ENCODE data around the gene POLR1E.
"Not testable (repeated sequence)": the region's sequence is repeated elsewhere in the genome, so short reads cannot be mapped to it uniquely, and the experiment has no call there.

Gene POLR1E

DNA sequence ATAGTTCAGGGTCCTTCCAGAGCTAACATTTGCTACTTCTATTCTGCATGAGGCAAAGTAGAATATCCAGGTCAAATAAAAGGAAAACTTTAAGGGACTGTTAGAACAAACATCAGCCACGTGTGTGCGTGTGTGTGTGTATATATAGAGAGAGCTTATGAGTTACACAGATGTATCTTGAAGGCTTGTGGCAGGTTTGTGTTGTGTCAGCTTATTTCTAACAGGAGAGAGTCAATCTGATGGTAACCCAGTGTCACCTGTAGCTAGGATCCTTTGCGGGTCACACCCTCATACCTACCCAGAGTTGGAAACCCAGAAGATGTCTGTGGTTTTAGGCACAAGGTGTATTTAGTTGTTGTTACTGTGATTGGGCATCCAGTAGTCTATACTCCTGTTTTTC lies 12.7 kb downstream of the POLR1E start:
- in situ Hi-C loops (cut with MboI; ENCODE audit: low sequenced_read_pairs): loop anchor here (25.0 kb wide), 2 partner anchors 364 to 864 kb away; no protein-coding TSS in a partner anchor

- in situ Hi-C loops (cut with MboI; ENCODE audit: low sequenced_read_pairs): loop anchor here (25.0 kb wide), 2 partner anchors 363 to 863 kb away; no protein-coding TSS in a partner anchor
Measured at GRCh38 chr9:37499297-37499696, 13.5 kb downstream of the POLR1E start.

GRCh38 chr9:37501957-37502596 lies 16.3 kb downstream of the POLR1E start:
- in situ Hi-C loops (cut with MboI; ENCODE audit: low sequenced_read_pairs): no loop called here

- in situ Hi-C loops (cut with MboI; ENCODE audit: low sequenced_read_pairs): no loop called here
Measured at GRCh38 chr9:37503736-37504135, 18.0 kb downstream of the POLR1E start.

DNA sequence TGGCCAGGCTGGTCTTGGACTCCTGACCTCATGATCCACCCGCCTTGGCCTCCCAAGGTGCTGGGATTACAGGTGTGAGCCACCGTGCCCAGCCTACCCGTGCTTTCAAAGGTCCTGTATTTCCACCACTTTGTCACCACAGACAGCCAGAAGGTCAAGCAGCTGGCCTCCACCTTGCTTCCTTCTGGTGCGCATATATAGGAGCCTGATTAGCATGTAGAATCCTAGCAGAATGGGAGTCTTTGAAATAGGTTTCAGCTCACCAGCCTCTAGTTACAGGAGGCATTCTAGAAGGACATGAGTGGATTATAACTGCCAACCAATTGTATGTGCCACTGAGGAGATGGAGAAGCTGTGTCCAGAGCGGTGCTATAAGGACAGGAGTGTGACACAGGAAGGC lies 18.9 kb downstream of the POLR1E start:
- in situ Hi-C loops (cut with MboI; ENCODE audit: low sequenced_read_pairs): no loop called here

DNA sequence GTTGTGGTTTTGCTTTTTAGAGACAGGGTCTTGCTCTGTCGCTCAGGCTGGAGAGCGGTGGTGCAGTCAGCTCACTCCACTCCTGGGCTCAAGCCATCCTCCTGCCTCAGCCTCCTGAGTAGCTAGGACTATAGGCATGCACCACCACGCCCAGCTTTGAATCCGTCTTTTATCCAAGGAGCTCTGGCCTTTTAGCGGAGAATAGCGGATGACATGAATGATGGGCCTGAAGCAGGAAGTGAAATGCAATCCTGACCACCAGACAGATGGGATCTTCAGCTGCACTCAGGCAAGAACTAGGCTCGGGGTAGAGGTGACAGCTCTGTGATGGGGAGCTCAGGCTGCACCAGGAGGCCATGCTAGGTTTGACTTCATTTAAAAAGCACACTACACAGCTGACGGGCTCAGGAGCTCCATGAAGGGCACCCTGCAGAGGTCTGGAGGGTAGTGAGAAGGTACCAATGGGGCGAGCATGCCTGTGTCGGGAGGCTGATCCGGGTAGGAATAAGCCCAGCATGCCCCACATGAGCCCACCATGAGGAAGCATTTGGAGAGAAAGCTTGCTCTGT lies 21.9 kb downstream of the POLR1E start:
- in situ Hi-C loops (cut with MboI; ENCODE audit: low sequenced_read_pairs): no loop called here

DNA sequence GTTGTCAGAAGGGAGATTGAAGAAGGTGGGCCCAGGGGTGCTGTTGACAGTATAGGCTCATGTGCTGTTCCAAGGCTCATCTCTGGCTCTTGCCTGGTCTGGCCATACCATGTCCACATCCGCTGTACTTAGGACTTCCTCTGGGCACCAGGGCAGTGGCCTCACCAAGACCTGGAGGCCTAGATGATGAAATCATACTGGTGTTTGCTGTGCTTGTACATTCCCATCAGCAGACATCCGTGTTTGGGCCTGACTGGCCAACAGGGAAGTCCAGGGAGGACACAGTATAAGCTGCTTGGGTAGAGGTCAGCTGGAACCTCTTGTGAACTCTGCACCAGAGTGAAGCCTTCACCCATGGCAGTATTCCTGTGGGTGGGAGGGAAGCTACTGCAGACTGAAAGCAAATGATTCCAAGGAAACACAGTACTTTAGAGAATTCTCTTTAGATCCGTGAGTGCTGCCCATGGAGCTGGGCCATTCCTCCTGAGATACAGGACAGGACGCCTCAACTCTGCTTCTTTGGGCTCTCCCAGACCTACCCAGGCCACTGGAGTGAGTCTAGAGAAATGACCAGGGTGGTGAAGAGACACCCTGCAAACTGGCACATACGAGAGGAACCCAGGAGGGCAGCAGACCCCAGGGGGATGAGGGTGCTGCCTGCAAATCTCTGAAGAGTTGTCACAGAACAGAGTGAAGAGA lies 22.5 kb downstream of the POLR1E start:
- in situ Hi-C loops (cut with MboI; ENCODE audit: low sequenced_read_pairs): no loop called here

GRCh38 chr9:37508834-37509206 lies 23.1 kb downstream of the POLR1E start:
- in situ Hi-C loops (cut with MboI; ENCODE audit: low sequenced_read_pairs): no loop called here

DNA sequence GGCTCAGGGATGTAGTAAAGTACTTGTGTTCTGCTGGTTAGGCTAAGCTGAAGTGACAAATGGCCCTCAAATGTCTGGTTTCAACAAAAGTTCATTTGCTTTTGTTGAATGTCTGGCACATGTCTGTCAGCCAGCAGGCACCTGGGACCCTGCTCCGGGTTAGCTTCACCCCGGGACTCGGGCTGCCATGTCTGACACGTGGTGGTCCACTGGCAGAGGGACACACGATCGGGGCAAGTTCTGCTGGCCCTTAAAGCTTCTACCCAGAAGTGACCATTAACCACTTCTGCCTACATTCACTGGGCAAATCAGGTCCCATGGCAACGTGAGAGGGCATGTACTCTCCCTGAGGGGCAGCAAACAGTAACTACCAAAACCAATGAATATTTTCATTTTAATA lies 23.8 kb downstream of the POLR1E start:
- in situ Hi-C loops (cut with MboI; ENCODE audit: low sequenced_read_pairs): no loop called here

GRCh38 chr9:37510053-37510452 lies 24.3 kb downstream of the POLR1E start:
- in situ Hi-C loops (cut with MboI; ENCODE audit: low sequenced_read_pairs): not testable (repeated sequence)

DNA sequence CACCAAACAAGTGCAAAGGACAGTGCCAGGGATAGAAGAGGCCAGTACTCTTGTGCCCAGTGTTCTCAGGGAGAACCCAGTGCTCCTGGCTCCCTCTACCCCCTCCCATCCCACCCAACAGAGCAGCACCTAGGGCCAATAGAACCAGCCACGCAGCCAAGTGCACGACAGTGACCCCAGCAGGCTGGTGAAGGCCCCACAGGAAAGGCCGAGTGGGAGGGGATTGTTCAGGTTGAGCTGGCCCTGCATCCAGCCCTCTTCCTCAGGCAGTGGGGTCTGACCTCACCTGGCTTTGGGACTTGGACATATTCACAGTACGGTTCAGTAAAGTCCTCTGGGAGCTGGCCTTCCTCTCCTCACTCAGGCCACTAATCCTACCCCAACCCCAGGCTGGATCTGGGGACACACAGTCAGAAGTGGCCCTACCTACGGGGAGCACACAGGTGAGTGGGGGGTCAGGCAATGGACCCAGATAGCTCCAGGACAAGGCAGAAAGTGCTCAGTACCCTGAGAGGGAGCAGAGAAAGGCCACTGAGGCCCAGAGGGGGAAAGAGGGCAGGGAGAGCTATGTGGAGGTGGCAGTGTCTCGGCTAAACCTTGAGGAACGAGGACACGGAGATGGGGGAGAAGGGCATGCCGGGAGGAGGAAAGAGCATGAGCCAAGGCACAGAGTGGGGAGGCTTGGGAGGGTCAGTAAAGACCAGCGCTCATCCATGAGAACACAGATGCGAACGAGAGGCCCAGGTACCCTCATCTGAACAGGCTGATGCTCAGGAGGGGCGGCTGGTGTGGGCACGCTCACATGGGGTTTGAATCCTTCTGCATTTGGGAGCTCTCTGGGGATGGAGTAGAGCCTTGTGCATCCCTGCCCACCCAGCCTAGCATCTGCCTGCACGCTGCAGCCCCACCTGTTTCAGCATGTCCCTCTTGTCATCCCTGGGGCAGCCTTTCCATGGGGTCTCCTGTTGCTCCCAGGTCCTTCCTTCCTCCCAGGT lies 25.6 kb downstream of the POLR1E start:
- in situ Hi-C loops (cut with MboI; ENCODE audit: low sequenced_read_pairs): no loop called here

GRCh38 chr9:37512437-37512836 lies 26.7 kb downstream of the POLR1E start:
- in situ Hi-C loops (cut with MboI; ENCODE audit: low sequenced_read_pairs): no loop called here

- in situ Hi-C loops (cut with MboI; ENCODE audit: low sequenced_read_pairs): not testable (repeated sequence)
Measured at GRCh38 chr9:37514415-37514814, 28.7 kb downstream of the POLR1E start.

GRCh38 chr9:37514999-37515398 lies 29.3 kb downstream of the POLR1E start:
- in situ Hi-C loops (cut with MboI; ENCODE audit: low sequenced_read_pairs): no loop called here

- in situ Hi-C loops (cut with MboI; ENCODE audit: low sequenced_read_pairs): no loop called here
Measured at GRCh38 chr9:37515620-37516258, 30.0 kb downstream of the POLR1E start.

GRCh38 chr9:37517923-37518322 lies 32.2 kb downstream of the POLR1E start:
- in situ Hi-C loops (cut with MboI; ENCODE audit: low sequenced_read_pairs): no loop called here

- in situ Hi-C loops (cut with MboI; ENCODE audit: low sequenced_read_pairs): no loop called here
Measured at GRCh38 chr9:37520641-37521040, 34.9 kb downstream of the POLR1E start.

GRCh38 chr9:37521111-37521510 lies 35.4 kb downstream of the POLR1E start:
- in situ Hi-C loops (cut with MboI; ENCODE audit: low sequenced_read_pairs): no loop called here

DNA sequence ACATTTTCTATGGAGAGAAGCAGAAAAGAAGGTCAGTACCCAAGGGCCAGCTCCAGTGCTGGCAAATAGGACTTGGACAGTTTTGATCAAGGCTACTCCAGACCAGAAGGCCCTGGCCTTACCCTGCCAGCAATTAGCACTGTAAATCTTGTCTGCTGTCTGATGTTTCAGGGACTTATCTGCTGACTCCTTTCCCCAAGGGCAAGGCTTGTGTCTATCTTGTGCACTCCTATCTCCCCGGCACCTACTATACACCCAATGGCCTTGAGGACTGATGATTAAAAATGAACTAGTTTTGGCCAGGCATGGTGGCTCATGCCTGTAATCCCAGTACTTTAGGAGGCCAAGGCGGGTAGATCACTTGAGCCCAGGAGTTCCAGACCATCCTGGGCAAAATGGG lies 37.2 kb downstream of the POLR1E start:
- in situ Hi-C loops (cut with MboI; ENCODE audit: low sequenced_read_pairs): no loop called here

- in situ Hi-C loops (cut with MboI; ENCODE audit: low sequenced_read_pairs): no loop called here
Measured at GRCh38 chr9:37523916-37524315, 38.2 kb downstream of the POLR1E start.

Measured in HL-60/S4 (cell line).